Lung (tissue), 12 donors: ENCODE data around the gene ENTPD6. TPM values are rescaled to one million over a fixed set of nuclear protein-coding genes. Genes with fewer than 3 reads are reported as not detected.

Experiments used
- ATAC-seq: fragments of 200-7000 bp; cut with Tn5 transposase; one replicate; pipeline ENCODE4 v1.9.1; 2020; ENCODE audit warnings: moderate number of reproducible peaks; ENCODE audit not compliant: insufficient read depth, low FRiP score
- DNase-seq, 3 donors: peaks; one replicate each; pipeline ENCODE4 v3.0.0-alpha.2; 2013 to 2017
- H3K27ac ChIP-seq, 2 donors: one replicate each; pipeline ENCODE4 v1.5.1; 2013; ENCODE audit warnings: mild to moderate bottlenecking in 2 of 2, moderate library complexity in 2 of 2, control low read depth in 1 of 2, inconsistent platforms in 1 of 2, low read depth in 1 of 2, low read length in 1 of 2
- H3K27me3 ChIP-seq, 3 donors: one replicate each; pipeline ENCODE4 v1.5.1; 2013; ENCODE audit warnings: low read length in 2 of 3; ENCODE audit not compliant: control insufficient read depth in 3 of 3, insufficient read depth in 3 of 3
- H3K36me3 ChIP-seq, 4 donors: one replicate each; pipeline ENCODE4 v1.5.1; 2013; ENCODE audit warnings: low read length in 4 of 4, mild to moderate bottlenecking in 1 of 4, moderate library complexity in 1 of 4; ENCODE audit not compliant: control insufficient read depth in 4 of 4, insufficient read depth in 4 of 4
- H3K4me1 ChIP-seq, 5 donors: one replicate each; pipeline ENCODE4 v1.5.1; 2013; ENCODE audit warnings: low read length in 5 of 5, mild to moderate bottlenecking in 2 of 5, moderate library complexity in 1 of 5; ENCODE audit not compliant: control insufficient read depth in 5 of 5, insufficient read depth in 5 of 5
- H3K4me3 ChIP-seq: one replicate; pipeline ENCODE4 v1.5.1; 2013; ENCODE audit warnings: mild to moderate bottlenecking, control low read depth, moderate library complexity
- H3K9ac ChIP-seq, 2 donors: one replicate each; pipeline ENCODE4 v1.5.1; 2013; ENCODE audit warnings: low read length in 2 of 2, control low read depth in 1 of 2; ENCODE audit not compliant: insufficient read depth in 1 of 2
- H3K9me3 ChIP-seq, 4 donors: one replicate each; pipeline ENCODE4 v1.5.1; 2013; ENCODE audit warnings: low read length in 3 of 4, mild to moderate bottlenecking in 1 of 4, moderate library complexity in 1 of 4; ENCODE audit not compliant: control insufficient read depth in 4 of 4, insufficient read depth in 3 of 4
- CTCF ChIP-seq: IDR thresholded peaks from 2 replicates; pipeline ENCODE4 v1.5.1; 2012; ENCODE audit warnings: mild to moderate bottlenecking; ENCODE audit errors: control extremely low read depth, extremely low read depth
- WGBS, 2 donors: extraction: QIAGEN DNeasy Blood & Tissue Kit; methylation state at CpG; one replicate each; pipeline ENCODE4 v1.1.7; 2013; 5-methylcytosine and 5-hydroxymethylcytosine counted together
- polyA plus RNA-seq, 2 donors: library from polyadenylated mRNA; stranded (reverse); fragments of 200-250 nt; gene quantifications; one replicate each; pipeline ENCODE4 v1.2.1, GENCODE V29; 2013
- total RNA-seq, 2 donors: library from RNA; depleted of rRNA in 1 of 2; stranded (reverse); fragments of >200 nt in 1 of 2; gene quantifications; one replicate each; pipeline ENCODE4 v1.2.1, GENCODE V29; 2014 to 2021
- donor health status: control.
- donor health status: control.
- donor health status: Bipolar disorder and iron deficiency.
- donor health status: healthy.
- donor health status: DM: yes; HTN: yes; CAD: no.

The ENTPD6 gene
- total and polyA plus RNA-seq, 4 donors, result 33.8 to 78.8 (median 52.2) TPM

DNA sequence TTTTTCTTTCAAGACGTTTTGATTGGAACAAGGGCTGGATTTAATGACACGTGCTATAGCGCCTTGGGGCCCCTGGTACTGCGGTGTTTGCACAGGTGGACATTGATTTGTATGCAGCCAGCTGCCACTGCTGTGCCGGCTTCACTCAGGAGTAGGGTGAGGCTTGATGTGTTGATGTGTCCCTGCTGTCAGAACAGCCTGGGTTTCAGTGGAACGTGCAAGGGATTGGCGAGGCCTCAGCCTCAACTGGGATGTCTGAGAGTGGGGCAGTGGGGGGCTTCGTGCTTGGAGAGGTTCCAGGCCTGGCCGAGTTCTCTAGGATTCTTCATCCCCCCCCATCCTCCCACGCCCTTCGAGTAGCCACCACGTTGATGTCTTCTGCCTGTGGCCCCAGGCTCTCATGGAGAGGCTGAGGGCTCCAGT lies 75.3 kb downstream of the ENTPD6 start:
- Histone ChIP-seq H3K4me3 (no peak overlapping the region), H3K9me3 (no peaks in the 10 kb centered on the region), H3K36me3 (peaks cover 0 to 45% (median 11%) of the 10 kb centered on the region in 4 donors), H3K27me3 (no peaks in the 10 kb centered on the region), H3K27ac (no peak overlapping the region), H3K4me1 (no peaks in the 10 kb centered on the region), H3K9ac (no peak overlapping the region)
- WGBS, 2 donors, result 91 to 93% methylated on average over 12 of the region's 12 CpGs
- no peak for TF ChIP-seq CTCF
- ATAC-seq (no peak), DNase-seq (peak in 1 of 3 donors; percentile 3)

GRCh38 chr20:25271486-25272222 lies 76.1 kb downstream of the ENTPD6 start:
- no peak overlapping the region for H3K27ac ChIP-seq
- H3K9ac ChIP-seq, result no peak overlapping the region
- ATAC-seq, result no peak
- no peak for TF ChIP-seq CTCF
- 95 to 97% methylated on average over 13 of the region's 13 CpGs for WGBS, 2 donors
- H3K4me3 ChIP-seq, result no peak overlapping the region
- H3K36me3 ChIP-seq, result peaks cover 0 to 53% (median 12%) of the 10 kb centered on the region in 4 donors
- no peaks in the 10 kb centered on the region for H3K27me3 ChIP-seq
- H3K4me1 ChIP-seq, result no peaks in the 10 kb centered on the region
- peak in 1 of 3 donors; percentile 3 for DNase-seq
- H3K9me3 ChIP-seq, result no peaks in the 10 kb centered on the region

- Histone ChIP-seq H3K9me3 (no peaks in the 10 kb centered on the region), H3K36me3 (peaks cover 0 to 60% (median 15%) of the 10 kb centered on the region in 4 donors), H3K9ac (no peak overlapping the region), H3K27ac (peak overlapping the region in 1 of 2 donors; percentile 78), H3K27me3 (no peaks in the 10 kb centered on the region), H3K4me3 (no peak overlapping the region), H3K4me1 (no peaks in the 10 kb centered on the region)
- DNase-seq, result peak in 1 of 3 donors; percentile 3
- ATAC-seq, result no peak
- no peak for TF ChIP-seq CTCF
- WGBS, 2 donors, result 91 to 95% methylated on average over 19 of the region's 19 CpGs
These were observed 76.9 kb downstream of the ENTPD6 start for GRCh38 chr20:25272223-25273000.
